Neural progenitor cell (in vitro differentiated cells): ENCODE measurements around the gene P2RX3.

Experiments used
- EZH2 ChIP-seq: fragments of 200-600 bp; sonication (generic); IDR thresholded peaks from 2 replicates; pipeline ENCODE4 v1.6.1; 2017; ENCODE audit warnings: antibody characterized with exemption, mild to moderate bottlenecking, moderate library complexity
- TF ChIP-seq, protein P1 (sequence below): fragments of 200-600 bp; sonication (generic); IDR thresholded peaks from 2 replicates; pipeline ENCODE4 v1.5.1; 2017; ENCODE audit warnings: antibody characterized with exemption, mild to moderate bottlenecking

GRCh38 chr11:57399972-57400578 is 61.9 kb downstream of the P2RX3 start:
- TF ChIP-seq, protein P1, sequence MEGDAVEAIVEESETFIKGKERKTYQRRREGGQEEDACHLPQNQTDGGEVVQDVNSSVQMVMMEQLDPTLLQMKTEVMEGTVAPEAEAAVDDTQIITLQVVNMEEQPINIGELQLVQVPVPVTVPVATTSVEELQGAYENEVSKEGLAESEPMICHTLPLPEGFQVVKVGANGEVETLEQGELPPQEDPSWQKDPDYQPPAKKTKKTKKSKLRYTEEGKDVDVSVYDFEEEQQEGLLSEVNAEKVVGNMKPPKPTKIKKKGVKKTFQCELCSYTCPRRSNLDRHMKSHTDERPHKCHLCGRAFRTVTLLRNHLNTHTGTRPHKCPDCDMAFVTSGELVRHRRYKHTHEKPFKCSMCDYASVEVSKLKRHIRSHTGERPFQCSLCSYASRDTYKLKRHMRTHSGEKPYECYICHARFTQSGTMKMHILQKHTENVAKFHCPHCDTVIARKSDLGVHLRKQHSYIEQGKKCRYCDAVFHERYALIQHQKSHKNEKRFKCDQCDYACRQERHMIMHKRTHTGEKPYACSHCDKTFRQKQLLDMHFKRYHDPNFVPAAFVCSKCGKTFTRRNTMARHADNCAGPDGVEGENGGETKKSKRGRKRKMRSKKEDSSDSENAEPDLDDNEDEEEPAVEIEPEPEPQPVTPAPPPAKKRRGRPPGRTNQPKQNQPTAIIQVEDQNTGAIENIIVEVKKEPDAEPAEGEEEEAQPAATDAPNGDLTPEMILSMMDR, result no peak
- TF ChIP-seq EZH2, result no peak
